LNCAP (cell line): Measurements from ENCODE around the gene NRP1.

Experiments
- CTCF ChIP-seq: fragments of 450-650 bp; IDR thresholded peaks from 2 replicates; pipeline ENCODE4 v1.5.1; 2017; ENCODE audit warnings: mild to moderate bottlenecking

Gene NRP1

GRCh38 chr10:33334805-33335550 is 511 bp upstream of the NRP1 start:
- peak; percentile 65 for TF ChIP-seq CTCF

- TF ChIP-seq CTCF: no peak
Observed at GRCh38 chr10:33333260-33334101, 986 bp downstream of the NRP1 start.

- no peak for TF ChIP-seq CTCF
Observed at GRCh38 chr10:33332183-33333065, 2.0 kb downstream of the NRP1 start.

- TF ChIP-seq CTCF: no peak
Observed at GRCh38 chr10:33331379-33331694, 3.1 kb downstream of the NRP1 start.

GRCh38 chr10:33330543-33331378 is 3.7 kb downstream of the NRP1 start:
- TF ChIP-seq CTCF: peak; percentile 88

GRCh38 chr10:33329178-33329577 is 5.3 kb downstream of the NRP1 start:
- TF ChIP-seq CTCF: no peak

GRCh38 chr10:33328253-33328652 is 6.2 kb downstream of the NRP1 start:
- TF ChIP-seq CTCF: no peak
